H1 (cell line): Measurements from ENCODE around the gene WDFY1. TPM values are rescaled to one million over a fixed set of nuclear protein-coding genes. Genes with fewer than 3 reads are reported as not detected.

ENCODE experiments used
- CTCF ChIA-PET: fragments of 300-600 bp; sonication (Branson Sonifier 250); formaldehyde crosslinking; loops from one replicate; lab custom pipeline; 2021; ENCODE audit not compliant: partially characterized antibody; lab: Charles Lee
- POLR2A ChIA-PET: fragments of 300-600 bp; sonication (Branson Sonifier 250); formaldehyde crosslinking; loops from one replicate; lab custom pipeline; 2021; ENCODE audit warnings: inconsistent platforms; ENCODE audit not compliant: partially characterized antibody; lab: Charles Lee
- DNase-seq, 2 experiments: peaks; one replicate each; pipeline versions ENCODE4 v3.0.0 to v3.0.0-alpha.2; 2010 to 2022; ENCODE audit warnings: low spot score in 2 of 2, low read depth in 1 of 2, mixed read lengths in 1 of 2
- FAIRE-seq: peaks from 2 replicates; lab custom pipeline; 2011; peaks lifted over from hg19 to GRCh38; lab: Jason Lieb, UNC
- H2AFZ ChIP-seq: 2 replicates; pipeline ENCODE4 v1.8.1; 2012; ENCODE audit warnings: low read length, inconsistent platforms
- H2AK5ac ChIP-seq: 2 replicates; pipeline ENCODE4 v1.6.1; 2013; ENCODE audit warnings: low read depth, low read length
- H2BK120ac ChIP-seq: replicated peaks from 2 replicates; pipeline ENCODE3; 2013; ENCODE audit warnings: low read depth, low read length, inconsistent platforms
- H2BK12ac ChIP-seq: 2 replicates; pipeline ENCODE4 v1.6.1; 2013; ENCODE audit warnings: low read depth, low read length
- H2BK15ac ChIP-seq: 2 replicates; pipeline ENCODE4 v1.6.1; 2013; ENCODE audit warnings: low read length
- H2BK20ac ChIP-seq: 2 replicates; pipeline ENCODE4 v1.6.1; 2013; ENCODE audit warnings: low read length
- H2BK5ac ChIP-seq: 2 replicates; pipeline ENCODE4 v1.6.1; 2013; ENCODE audit warnings: low read depth, low read length
- H3K14ac ChIP-seq: 2 replicates; pipeline ENCODE4 v1.6.1; 2013; ENCODE audit warnings: inconsistent platforms; ENCODE audit not compliant: insufficient read length
- H3K18ac ChIP-seq: 2 replicates; pipeline ENCODE4 v1.6.1; 2013; ENCODE audit warnings: low read length; ENCODE audit errors: extremely low read depth
- H3K23ac ChIP-seq: 2 replicates; pipeline ENCODE4 v1.6.1; 2013; ENCODE audit warnings: inconsistent platforms; ENCODE audit not compliant: insufficient read length
- H3K23me2 ChIP-seq: 2 replicates; pipeline ENCODE4 v1.6.1; 2013; ENCODE audit warnings: low read depth, low read length
- H3K27ac ChIP-seq: 2 replicates; pipeline ENCODE4 v1.6.1; 2011; ENCODE audit warnings: low read depth, low read length, inconsistent platforms
- H3K27me3 ChIP-seq, 4 experiments: replicated peaks in 1 of 4; 1 replicate in 1 of 4; 2 replicates in 3 of 4; pipeline versions ENCODE4 v1.6.1 to v1.8.1; 2011 to 2013; ENCODE audit warnings: low read length in 3 of 4, mild to moderate bottlenecking in 3 of 4, inconsistent platforms in 2 of 4, mixed read lengths in 2 of 4, moderate library complexity in 1 of 4; ENCODE audit not compliant: control insufficient read depth in 3 of 4, insufficient read depth in 3 of 4; ENCODE audit errors: extremely low read depth in 1 of 4
- H3K36me3 ChIP-seq, 4 experiments: 2 replicates each; pipeline versions ENCODE4 v1.6.1 to v1.8.1; 2011 to 2013; ENCODE audit warnings: mild to moderate bottlenecking in 4 of 4, low read length in 3 of 4, moderate library complexity in 2 of 4, control low read depth in 1 of 4, inconsistent platforms in 1 of 4; ENCODE audit not compliant: insufficient read depth in 4 of 4, control insufficient read depth in 2 of 4
- H3K4ac ChIP-seq: replicated peaks from 2 replicates; pipeline ENCODE3; 2013; ENCODE audit warnings: low read length, low read depth, mixed read lengths, inconsistent platforms; ENCODE audit not compliant: insufficient read length
- H3K4me1 ChIP-seq, 4 experiments: replicated peaks in 1 of 4; 1 replicate in 1 of 4; 2 replicates in 3 of 4; pipeline versions ENCODE4 v1.6.1 to v1.8.1; 2011 to 2013; ENCODE audit warnings: low read length in 3 of 4, inconsistent platforms in 2 of 4, mixed read lengths in 1 of 4; ENCODE audit not compliant: insufficient read depth in 4 of 4, control insufficient read depth in 3 of 4
- H3K4me2 ChIP-seq, 2 experiments: 2 replicates each; pipeline versions ENCODE4 v1.6.1 to v1.8.1; 2011 to 2013; ENCODE audit warnings: low read depth in 2 of 2, low read length in 2 of 2, control low read depth in 1 of 2, inconsistent platforms in 1 of 2, mild to moderate bottlenecking in 1 of 2; ENCODE audit not compliant: insufficient read depth in 1 of 2
- H3K4me3 ChIP-seq, 4 experiments: fragments of 200-600, 300-600 bp in 1 of 4; sonication (generic), shearing (Covaris generic), sonication (Bioruptor Twin) in 1 of 4; 2 replicates each; pipeline versions ENCODE4 v1.5.1 to v1.8.1; 2011 to 2016; ENCODE audit warnings: low read length in 4 of 4, low read depth in 3 of 4, control low read depth in 2 of 4, inconsistent platforms in 2 of 4, mild to moderate bottlenecking in 2 of 4, mixed read lengths in 1 of 4, moderate library complexity in 1 of 4; ENCODE audit not compliant: insufficient read depth in 2 of 4; ENCODE audit errors: extremely low read depth in 1 of 4
- H3K56ac ChIP-seq: replicated peaks from 2 replicates; pipeline ENCODE3; 2013; ENCODE audit warnings: low read depth, mild to moderate bottlenecking, mixed read lengths, low read length, inconsistent platforms; ENCODE audit not compliant: insufficient read length
- H3K79me1 ChIP-seq: 2 replicates; pipeline ENCODE4 v1.6.1; 2013; ENCODE audit warnings: low read depth, low read length, control low read depth
- H3K79me2 ChIP-seq, 2 experiments: 2 replicates each; pipeline versions ENCODE4 v1.6.1 to v1.8.1; 2012 to 2013; ENCODE audit warnings: low read length in 2 of 2, mild to moderate bottlenecking in 2 of 2, inconsistent platforms in 1 of 2; ENCODE audit not compliant: insufficient read depth in 2 of 2, control insufficient read depth in 1 of 2
- H3K9ac ChIP-seq, 4 experiments: replicated peaks in 1 of 4; 1 replicate in 1 of 4; 2 replicates in 3 of 4; pipeline versions ENCODE4 v1.6.1 to v1.8.1; 2011 to 2013; ENCODE audit warnings: low read depth in 3 of 4, low read length in 3 of 4, control low read depth in 2 of 4, mild to moderate bottlenecking in 2 of 4, moderate library complexity in 2 of 4, inconsistent platforms in 1 of 4; ENCODE audit errors: extremely low read depth in 1 of 4
- H3K9me3 ChIP-seq, 2 experiments: 2 replicates each; pipeline versions ENCODE4 v1.6.1 to v1.8.1; 2012 to 2013; ENCODE audit warnings: mild to moderate bottlenecking in 2 of 2, moderate library complexity in 2 of 2, control low read depth in 1 of 2, inconsistent platforms in 1 of 2, low read depth in 1 of 2, low read length in 1 of 2, mixed read lengths in 1 of 2; ENCODE audit not compliant: insufficient read depth in 2 of 2
- H4K20me1 ChIP-seq, 2 experiments: replicated peaks in 1 of 2; 2 replicates each; pipeline versions ENCODE3 to v1.8.1; 2011 to 2013; ENCODE audit warnings: inconsistent platforms in 2 of 2, low read length in 2 of 2, mild to moderate bottlenecking in 1 of 2; ENCODE audit not compliant: insufficient read depth in 2 of 2, control insufficient read depth in 1 of 2
- H4K5ac ChIP-seq: 2 replicates; pipeline ENCODE4 v1.6.1; 2013; ENCODE audit warnings: low read length, low read depth, mixed read lengths, inconsistent platforms; ENCODE audit not compliant: insufficient read length
- H4K8ac ChIP-seq: 2 replicates; pipeline ENCODE4 v1.8.0; 2013; ENCODE audit warnings: mild to moderate bottlenecking, moderate library complexity, low read length, inconsistent platforms; ENCODE audit not compliant: insufficient read depth; ENCODE audit errors: extremely low read depth
- H4K91ac ChIP-seq: replicated peaks from 2 replicates; pipeline ENCODE3; 2013; ENCODE audit warnings: low read length, mixed read lengths, inconsistent platforms; ENCODE audit not compliant: insufficient read length
- ATF2 ChIP-seq: IDR thresholded peaks from 2 replicates; pipeline ENCODE4 v1.6.1; 2012; ENCODE audit warnings: low read length, inconsistent platforms
- EP300 ChIP-seq, 2 experiments: IDR thresholded peaks; 1 replicate in 1 of 2; 2 replicates in 1 of 2; pipeline ENCODE4 v1.6.1; 2011 to 2012; ENCODE audit warnings: low read depth in 2 of 2, low read length in 2 of 2, mild to moderate bottlenecking in 2 of 2, borderline replicate concordance in 1 of 2, inconsistent platforms in 1 of 2, moderate library complexity in 1 of 2
- FOSL1 ChIP-seq: IDR thresholded peaks from 2 replicates; pipeline ENCODE4 v1.6.1; 2011; ENCODE audit warnings: mild to moderate bottlenecking, low read depth, low read length, moderate library complexity; ENCODE audit not compliant: insufficient read depth
- NRF1 ChIP-seq: IDR thresholded peaks from 2 replicates; pipeline ENCODE4 v1.6.1; 2011; ENCODE audit warnings: mild to moderate bottlenecking, low read depth, low read length, improper control_type of control experiment
- PHF8 ChIP-seq: fragments of 200-600 bp; sonication (generic); conservative IDR thresholded peaks from 2 replicates; pipeline ENCODE4 v1.7.1; 2012; ENCODE audit warnings: low read depth, mild to moderate bottlenecking, inconsistent platforms, low read length, moderate library complexity
- POLR2A ChIP-seq, 2 experiments: IDR thresholded peaks; 1 replicate in 1 of 2; 2 replicates in 1 of 2; pipeline ENCODE4 v1.6.1; 2011; ENCODE audit warnings: low read depth in 2 of 2, low read length in 2 of 2, mild to moderate bottlenecking in 2 of 2; ENCODE audit errors: control extremely low read depth in 1 of 2
- RFX5 ChIP-seq: IDR thresholded peaks from 2 replicates; pipeline ENCODE4 v1.6.1; 2011; ENCODE audit warnings: low read depth, low read length, improper control_type of control experiment, borderline replicate concordance
- TAF7 ChIP-seq: optimal IDR thresholded peaks from 2 replicates; pipeline ENCODE3; 2011; ENCODE audit warnings: low read depth, mild to moderate bottlenecking, inconsistent platforms, low read length, moderate library complexity, borderline replicate concordance
- WGBS, 2 experiments: shearing (Covaris generic) in 1 of 2; methylation state at CpG; one replicate each; pipeline versions ENCODE4 v1.1.6 to v1.1.7; 2013 to 2015; ENCODE audit warnings: low lambda C conversion rate in 2 of 2, mixed read lengths in 2 of 2, inconsistent platforms in 1 of 2, low coverage in 1 of 2, missing lambda C conversion rate in 1 of 2; ENCODE audit not compliant: insufficient replicate concordance in 2 of 2, insufficient coverage in 1 of 2, insufficient read length in 1 of 2; ENCODE audit errors: extremely low coverage in 1 of 2, missing lambda C conversion rate in 1 of 2; 5-methylcytosine and 5-hydroxymethylcytosine counted together
- polyA plus RNA-seq, 7 experiments: library from polyadenylated mRNA; depleted of rRNA in 3 of 7; stranded (reverse) in 5 of 7; unstranded in 2 of 7; fragments of >200 nt in 5 of 7; fragments of 200-250 nt in 2 of 7; gene quantifications; 1 replicate in 5 of 7; 2 replicates in 1 of 7; 4 replicates in 1 of 7; pipeline versions ENCODE4 v1.2.1 to v1.2.3, GENCODE V29; 2011 to 2013; ENCODE audit warnings: missing spikeins in 2 of 7, mixed read lengths in 2 of 7
- total RNA-seq: library from RNA; stranded (reverse); fragmentation: NEBNext Ultra II Directional; extraction: Animal tissue kit (Norgen Biotek cat#: 25700); gene quantifications from 2 replicates; pipeline ENCODE4 v1.2.1, GENCODE V29; 2021
- TF ChIP-seq, protein P1 (sequence below): IDR thresholded peaks from 2 replicates; pipeline ENCODE4 v1.6.1; 2012; ENCODE audit warnings: inconsistent platforms

WDFY1 gene
- total and polyA plus RNA-seq, 2 of the 8 experiments (the other 6 are each of a cell fraction or from before 2014, with no cell fraction given): 68.4 to 94.7 TPM

- no peak overlapping the region for H3K27ac ChIP-seq
- TF ChIP-seq EP300 (IDR thresholded peaks at IDR 0.05; ENCODE audit: borderline replicate concordance in 1 of 2, low read depth in 2 of 2, low read length in 2 of 2) (no peak), FOSL1 (no peak), POLR2A (IDR thresholded peaks at IDR 0.05; ENCODE audit: control extremely low read depth in 1 of 2, low read depth in 2 of 2, low read length in 2 of 2) (no peak), TAF7 (no peak), PHF8 (no peak), ATF2 (no peak), RFX5 (no peak), NRF1 (no peak)
- TF ChIP-seq, protein P1, sequence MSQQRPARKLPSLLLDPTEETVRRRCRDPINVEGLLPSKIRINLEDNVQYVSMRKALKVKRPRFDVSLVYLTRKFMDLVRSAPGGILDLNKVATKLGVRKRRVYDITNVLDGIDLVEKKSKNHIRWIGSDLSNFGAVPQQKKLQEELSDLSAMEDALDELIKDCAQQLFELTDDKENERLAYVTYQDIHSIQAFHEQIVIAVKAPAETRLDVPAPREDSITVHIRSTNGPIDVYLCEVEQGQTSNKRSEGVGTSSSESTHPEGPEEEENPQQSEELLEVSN: no peak
Observed at GRCh38 chr2:223860809-223861738, 84.1 kb downstream of the WDFY1 start.

More at GRCh38 chr2:223860809-223861738, 84.1 kb downstream of the WDFY1 start:
- Histone ChIP-seq H2BK12ac (no peak overlapping the region), H3K4me3 (no peak overlapping the region), H3K23ac (no peak overlapping the region), H3K56ac (no peak overlapping the region), H3K4me1 (peaks cover 0 to 5% (median 0%) of the 10 kb centered on the region in 4 experiments; a peak in 1 of 7 replicates), H4K91ac (no peak overlapping the region), H3K79me2 (no peaks in the 10 kb centered on the region), H2AK5ac (no peak overlapping the region), H2AFZ (no peak overlapping the region), H3K4me2 (no peak overlapping the region), H4K5ac (no peak overlapping the region), H3K14ac (no peak overlapping the region), H3K36me3 (no peaks in the 10 kb centered on the region), H3K23me2 (no peaks in the 10 kb centered on the region), H4K20me1 (peaks cover 0 to 1% of the 10 kb centered on the region in 2 experiments), H3K9me3 (no peaks in the 10 kb centered on the region), H3K9ac (no peak overlapping the region), H2BK120ac (no peak overlapping the region), H3K18ac (no peak overlapping the region), H4K8ac (no peak overlapping the region), H3K4ac (no peak overlapping the region), H2BK20ac (no peak overlapping the region), H2BK5ac (no peak overlapping the region), H2BK15ac (no peak overlapping the region), H3K79me1 (no peaks in the 10 kb centered on the region), H3K27me3 (no peaks in the 10 kb centered on the region)
- POLR2A ChIA-PET: no interaction called here
- FAIRE-seq: no peak
- 80% methylated on average over 5 of the region's 5 CpGs; no CpG with 5 or more reads in 1 of the 2 experiments for WGBS, 2 experiments
- CTCF ChIA-PET: interaction anchor here (0.6 to 3.9 kb wide), 28 partner anchors 7 to 1141 kb away, joined by 3 to 17 read pairs (median 4); no protein-coding TSS in a partner anchor
- DNase-seq: no peak
